Measurements from ENCODE around the gene GIMAP6. TPM values are rescaled to one million over a fixed set of nuclear protein-coding genes. Genes with fewer than 3 reads are reported as not detected.
A peak's percentile ranks its signal among the peaks of the same experiment; 100 is the strongest.

GIMAP6 gene
- polyA plus RNA-seq, 3 donors, result 16.2 to 70.2 (median 57.0) TPM

DNA sequence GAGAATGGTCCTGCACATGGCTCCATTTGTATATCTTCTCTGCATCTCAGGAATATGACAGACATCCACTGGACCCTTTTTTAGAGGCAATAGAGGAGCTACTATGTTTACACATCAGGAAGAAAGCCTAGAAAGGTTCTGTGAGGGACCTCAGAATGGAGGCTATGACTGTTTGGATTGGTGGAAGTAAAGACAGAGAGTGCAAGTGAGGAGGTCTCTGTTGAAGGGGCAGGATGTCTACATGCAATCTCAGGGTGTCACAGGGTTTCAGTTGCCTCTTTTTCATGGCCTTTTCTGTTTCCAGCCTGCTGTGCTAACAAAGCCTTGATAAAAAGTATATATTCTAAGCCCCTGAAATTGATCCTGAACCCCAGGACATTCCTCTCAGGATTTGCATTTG lies 9.7 kb upstream of the GIMAP6 start:
- H3K4me3 ChIP-seq (replicated peaks in 1 of 3; ENCODE audit: low read depth in 2 of 3, low read length in 3 of 3), result no peak overlapping the region
- Mint-ChIP-seq H3K4me1 (no peaks in the 10 kb centered on the region), H3K4me3 (no peak overlapping the region), H3K27me3 (ENCODE audit: low read depth in 3 of 3) (peaks cover 0 to 1% (median 0%) of the 10 kb centered on the region in 3 donors), H3K36me3 (peaks cover 4% of the 10 kb centered on the region in 2 donors), H3K9me3 (peaks cover 28 to 33% (median 31%) of the 10 kb centered on the region in 7 donors), H3K27ac (peak overlapping the region in 1 of 7 donors; percentile 34)
- no peak overlapping the region for H3K9ac ChIP-seq (ENCODE audit: insufficient read depth, low read length, poor library complexity, severe bottlenecking)
- H2AFZ ChIP-seq (ENCODE audit: insufficient read depth, low read depth, low read length, poor library complexity, severe bottlenecking), result no peak overlapping the region
- peaks cover 2 to 16% of the 10 kb centered on the region in 2 donors for H3K9me3 ChIP-seq (replicated peaks in 1 of 2; ENCODE audit: control insufficient read depth in 1 of 2, insufficient read depth in 1 of 2, low read length in 2 of 2)
- no peak for TF ChIP-seq CTCF (IDR thresholded peaks at IDR 0.05)
- no peak for DNase-seq
- H3K4me1 ChIP-seq (ENCODE audit: control insufficient read depth in 1 of 2, insufficient read depth in 2 of 2, low read length in 2 of 2), result no peaks in the 10 kb centered on the region
- H4K20me1 ChIP-seq (ENCODE audit: insufficient read depth, low read length), result no peaks in the 10 kb centered on the region
- no peaks in the 10 kb centered on the region for H3K36me3 ChIP-seq (replicated peaks in 1 of 2; ENCODE audit: control insufficient read depth in 1 of 2, insufficient read depth in 2 of 2, low read length in 2 of 2)
- intact Hi-C loops (cut with micrococcal nuclease), result no loop called here
- no peaks in the 10 kb centered on the region for H3K27me3 ChIP-seq (ENCODE audit: control insufficient read depth in 2 of 2, insufficient read depth in 2 of 2, low read length in 2 of 2)
- H3K27ac ChIP-seq (ENCODE audit: low read depth in 1 of 2, low read length in 2 of 2), result no peak overlapping the region
- no peak overlapping the region for H3K4me2 ChIP-seq (replicated peaks; ENCODE audit: extremely low read depth, low read length, poor library complexity, severe bottlenecking)
- no peaks in the 10 kb centered on the region for H3K79me2 ChIP-seq (ENCODE audit: insufficient read depth, low read length)

DNA sequence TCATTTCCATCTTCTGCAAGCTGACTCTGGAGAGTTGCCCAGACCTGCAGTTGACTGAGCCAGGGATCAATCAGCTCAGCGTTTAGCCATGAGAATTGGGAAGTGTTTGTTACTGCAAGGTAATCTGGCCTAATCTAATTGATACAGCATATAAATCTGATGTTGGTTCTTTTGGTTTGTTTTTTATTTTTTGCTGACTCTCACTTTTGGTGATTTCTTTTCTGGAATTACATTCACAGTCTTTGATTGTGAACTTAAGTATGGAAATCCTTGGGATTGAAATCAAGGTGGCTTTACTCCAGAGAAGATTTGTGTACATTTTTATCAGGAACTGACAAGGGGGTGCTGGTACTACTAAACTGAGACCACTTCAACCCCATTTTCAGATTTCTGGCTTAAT lies 1.7 kb upstream of the GIMAP6 start:
- Histone ChIP-seq H2AFZ (ENCODE audit: insufficient read depth, low read depth, low read length, poor library complexity, severe bottlenecking) (no peak overlapping the region), H3K4me1 (ENCODE audit: control insufficient read depth in 1 of 2, insufficient read depth in 2 of 2, low read length in 2 of 2) (peaks cover 25 to 36% of the 10 kb centered on the region in 2 donors), H3K4me2 (replicated peaks; ENCODE audit: extremely low read depth, low read length, poor library complexity, severe bottlenecking) (no peak overlapping the region), H3K9ac (ENCODE audit: insufficient read depth, low read length, poor library complexity, severe bottlenecking) (no peak overlapping the region), H3K79me2 (ENCODE audit: insufficient read depth, low read length) (peaks cover 37% of the 10 kb centered on the region), H4K20me1 (ENCODE audit: insufficient read depth, low read length) (peaks cover 26% of the 10 kb centered on the region), H3K4me3 (replicated peaks in 1 of 3; ENCODE audit: low read depth in 2 of 3, low read length in 3 of 3) (no peak overlapping the region), H3K9me3 (replicated peaks in 1 of 2; ENCODE audit: control insufficient read depth in 1 of 2, insufficient read depth in 1 of 2, low read length in 2 of 2) (peaks cover 0 to 12% of the 10 kb centered on the region in 2 donors), H3K36me3 (replicated peaks in 1 of 2; ENCODE audit: control insufficient read depth in 1 of 2, insufficient read depth in 2 of 2, low read length in 2 of 2) (peaks cover 9 to 15% of the 10 kb centered on the region in 2 donors), H3K27me3 (ENCODE audit: control insufficient read depth in 2 of 2, insufficient read depth in 2 of 2, low read length in 2 of 2) (no peaks in the 10 kb centered on the region), H3K27ac (ENCODE audit: low read depth in 1 of 2, low read length in 2 of 2) (no peak overlapping the region)
- Mint-ChIP-seq H3K27ac (no peak overlapping the region), H3K27me3 (ENCODE audit: low read depth in 3 of 3) (peaks cover 0 to 2% (median 0%) of the 10 kb centered on the region in 3 donors), H3K9me3 (peaks cover 17 to 25% (median 19%) of the 10 kb centered on the region in 7 donors), H3K4me3 (no peak overlapping the region), H3K36me3 (peaks cover 19 to 21% of the 10 kb centered on the region in 2 donors), H3K4me1 (peaks cover 38% of the 10 kb centered on the region)
- intact Hi-C loops (cut with micrococcal nuclease), result no loop called here
- 33% methylated on average over 1 of the region's 1 CpG for WGBS (ENCODE audit: insufficient coverage)
- DNase-seq, result no peak
- TF ChIP-seq CTCF (IDR thresholded peaks at IDR 0.05), result no peak
